NT2/D1 (cell line): Measurements from ENCODE around the gene MCM7.

Experiments
- SUZ12 ChIP-seq: IDR thresholded peaks from 2 replicates; pipeline ENCODE4 v1.6.1; 2011; ENCODE audit not compliant: insufficient read length, insufficient read depth; ENCODE audit errors: extremely low read depth
- ZNF274 ChIP-seq: IDR thresholded peaks from 2 replicates; pipeline ENCODE4 v1.6.1; 2011; ENCODE audit warnings: mild to moderate bottlenecking, low read depth, low read length

GRCh38 chr7:100126239-100126930 lies 25.2 kb upstream of the MCM7 start:
- no peak for TF ChIP-seq ZNF274
- no peak for TF ChIP-seq SUZ12
